H1 (cell line): ENCODE results near the gene CMSS1. TPM values are rescaled to one million over a fixed set of nuclear protein-coding genes. Genes with fewer than 3 reads are reported as not detected.

Experiments
- CTCF ChIA-PET: fragments of 300-600 bp; sonication (Branson Sonifier 250); formaldehyde crosslinking; loops from one replicate; lab custom pipeline; 2021; ENCODE audit not compliant: partially characterized antibody; lab: Charles Lee
- POLR2A ChIA-PET: fragments of 300-600 bp; sonication (Branson Sonifier 250); formaldehyde crosslinking; loops from one replicate; lab custom pipeline; 2021; ENCODE audit warnings: inconsistent platforms; ENCODE audit not compliant: partially characterized antibody; lab: Charles Lee
- DNase-seq, 2 experiments: peaks; one replicate each; pipeline versions ENCODE4 v3.0.0 to v3.0.0-alpha.2; 2010 to 2022; ENCODE audit warnings: low spot score in 2 of 2, low read depth in 1 of 2, mixed read lengths in 1 of 2
- FAIRE-seq: peaks from 2 replicates; lab custom pipeline; 2011; peaks lifted over from hg19 to GRCh38; lab: Jason Lieb, UNC
- H2AFZ ChIP-seq: 2 replicates; pipeline ENCODE4 v1.8.1; 2012; ENCODE audit warnings: low read length, inconsistent platforms
- H2AK5ac ChIP-seq: 2 replicates; pipeline ENCODE4 v1.6.1; 2013; ENCODE audit warnings: low read depth, low read length
- H2BK120ac ChIP-seq: replicated peaks from 2 replicates; pipeline ENCODE3; 2013; ENCODE audit warnings: low read depth, low read length, inconsistent platforms
- H2BK12ac ChIP-seq: 2 replicates; pipeline ENCODE4 v1.6.1; 2013; ENCODE audit warnings: low read depth, low read length
- H2BK15ac ChIP-seq: 2 replicates; pipeline ENCODE4 v1.6.1; 2013; ENCODE audit warnings: low read length
- H2BK20ac ChIP-seq: 2 replicates; pipeline ENCODE4 v1.6.1; 2013; ENCODE audit warnings: low read length
- H2BK5ac ChIP-seq: 2 replicates; pipeline ENCODE4 v1.6.1; 2013; ENCODE audit warnings: low read depth, low read length
- H3K14ac ChIP-seq: 2 replicates; pipeline ENCODE4 v1.6.1; 2013; ENCODE audit warnings: inconsistent platforms; ENCODE audit not compliant: insufficient read length
- H3K18ac ChIP-seq: 2 replicates; pipeline ENCODE4 v1.6.1; 2013; ENCODE audit warnings: low read length; ENCODE audit errors: extremely low read depth
- H3K23ac ChIP-seq: 2 replicates; pipeline ENCODE4 v1.6.1; 2013; ENCODE audit warnings: inconsistent platforms; ENCODE audit not compliant: insufficient read length
- H3K23me2 ChIP-seq: 2 replicates; pipeline ENCODE4 v1.6.1; 2013; ENCODE audit warnings: low read depth, low read length
- H3K27ac ChIP-seq: 2 replicates; pipeline ENCODE4 v1.6.1; 2011; ENCODE audit warnings: low read depth, low read length, inconsistent platforms
- H3K27me3 ChIP-seq, 4 experiments: replicated peaks in 1 of 4; 1 replicate in 1 of 4; 2 replicates in 3 of 4; pipeline versions ENCODE4 v1.6.1 to v1.8.1; 2011 to 2013; ENCODE audit warnings: low read length in 3 of 4, mild to moderate bottlenecking in 3 of 4, inconsistent platforms in 2 of 4, mixed read lengths in 2 of 4, moderate library complexity in 1 of 4; ENCODE audit not compliant: control insufficient read depth in 3 of 4, insufficient read depth in 3 of 4; ENCODE audit errors: extremely low read depth in 1 of 4
- H3K36me3 ChIP-seq, 4 experiments: 2 replicates each; pipeline versions ENCODE4 v1.6.1 to v1.8.1; 2011 to 2013; ENCODE audit warnings: mild to moderate bottlenecking in 4 of 4, low read length in 3 of 4, moderate library complexity in 2 of 4, control low read depth in 1 of 4, inconsistent platforms in 1 of 4; ENCODE audit not compliant: insufficient read depth in 4 of 4, control insufficient read depth in 2 of 4
- H3K4ac ChIP-seq: replicated peaks from 2 replicates; pipeline ENCODE3; 2013; ENCODE audit warnings: low read length, low read depth, mixed read lengths, inconsistent platforms; ENCODE audit not compliant: insufficient read length
- H3K4me1 ChIP-seq, 4 experiments: replicated peaks in 1 of 4; 1 replicate in 1 of 4; 2 replicates in 3 of 4; pipeline versions ENCODE4 v1.6.1 to v1.8.1; 2011 to 2013; ENCODE audit warnings: low read length in 3 of 4, inconsistent platforms in 2 of 4, mixed read lengths in 1 of 4; ENCODE audit not compliant: insufficient read depth in 4 of 4, control insufficient read depth in 3 of 4
- H3K4me2 ChIP-seq, 2 experiments: 2 replicates each; pipeline versions ENCODE4 v1.6.1 to v1.8.1; 2011 to 2013; ENCODE audit warnings: low read depth in 2 of 2, low read length in 2 of 2, control low read depth in 1 of 2, inconsistent platforms in 1 of 2, mild to moderate bottlenecking in 1 of 2; ENCODE audit not compliant: insufficient read depth in 1 of 2
- H3K4me3 ChIP-seq, 4 experiments: fragments of 200-600, 300-600 bp in 1 of 4; sonication (generic), shearing (Covaris generic), sonication (Bioruptor Twin) in 1 of 4; 2 replicates each; pipeline versions ENCODE4 v1.5.1 to v1.8.1; 2011 to 2016; ENCODE audit warnings: low read length in 4 of 4, low read depth in 3 of 4, control low read depth in 2 of 4, inconsistent platforms in 2 of 4, mild to moderate bottlenecking in 2 of 4, mixed read lengths in 1 of 4, moderate library complexity in 1 of 4; ENCODE audit not compliant: insufficient read depth in 2 of 4; ENCODE audit errors: extremely low read depth in 1 of 4
- H3K56ac ChIP-seq: replicated peaks from 2 replicates; pipeline ENCODE3; 2013; ENCODE audit warnings: low read depth, mild to moderate bottlenecking, mixed read lengths, low read length, inconsistent platforms; ENCODE audit not compliant: insufficient read length
- H3K79me1 ChIP-seq: 2 replicates; pipeline ENCODE4 v1.6.1; 2013; ENCODE audit warnings: low read depth, low read length, control low read depth
- H3K79me2 ChIP-seq, 2 experiments: 2 replicates each; pipeline versions ENCODE4 v1.6.1 to v1.8.1; 2012 to 2013; ENCODE audit warnings: low read length in 2 of 2, mild to moderate bottlenecking in 2 of 2, inconsistent platforms in 1 of 2; ENCODE audit not compliant: insufficient read depth in 2 of 2, control insufficient read depth in 1 of 2
- H3K9ac ChIP-seq, 4 experiments: replicated peaks in 1 of 4; 1 replicate in 1 of 4; 2 replicates in 3 of 4; pipeline versions ENCODE4 v1.6.1 to v1.8.1; 2011 to 2013; ENCODE audit warnings: low read depth in 3 of 4, low read length in 3 of 4, control low read depth in 2 of 4, mild to moderate bottlenecking in 2 of 4, moderate library complexity in 2 of 4, inconsistent platforms in 1 of 4; ENCODE audit errors: extremely low read depth in 1 of 4
- H3K9me3 ChIP-seq, 2 experiments: 2 replicates each; pipeline versions ENCODE4 v1.6.1 to v1.8.1; 2012 to 2013; ENCODE audit warnings: mild to moderate bottlenecking in 2 of 2, moderate library complexity in 2 of 2, control low read depth in 1 of 2, inconsistent platforms in 1 of 2, low read depth in 1 of 2, low read length in 1 of 2, mixed read lengths in 1 of 2; ENCODE audit not compliant: insufficient read depth in 2 of 2
- H4K20me1 ChIP-seq, 2 experiments: replicated peaks in 1 of 2; 2 replicates each; pipeline versions ENCODE3 to v1.8.1; 2011 to 2013; ENCODE audit warnings: inconsistent platforms in 2 of 2, low read length in 2 of 2, mild to moderate bottlenecking in 1 of 2; ENCODE audit not compliant: insufficient read depth in 2 of 2, control insufficient read depth in 1 of 2
- H4K5ac ChIP-seq: 2 replicates; pipeline ENCODE4 v1.6.1; 2013; ENCODE audit warnings: low read length, low read depth, mixed read lengths, inconsistent platforms; ENCODE audit not compliant: insufficient read length
- H4K8ac ChIP-seq: 2 replicates; pipeline ENCODE4 v1.8.0; 2013; ENCODE audit warnings: mild to moderate bottlenecking, moderate library complexity, low read length, inconsistent platforms; ENCODE audit not compliant: insufficient read depth; ENCODE audit errors: extremely low read depth
- H4K91ac ChIP-seq: replicated peaks from 2 replicates; pipeline ENCODE3; 2013; ENCODE audit warnings: low read length, mixed read lengths, inconsistent platforms; ENCODE audit not compliant: insufficient read length
- BCL11A ChIP-seq, 2 experiments: IDR thresholded peaks; one replicate each; pipeline ENCODE4 v1.6.1; 2011; ENCODE audit warnings: low read depth in 2 of 2, low read length in 2 of 2, mild to moderate bottlenecking in 2 of 2
- CREB1 ChIP-seq: IDR thresholded peaks from 2 replicates; pipeline ENCODE4 v1.6.1; 2012; ENCODE audit warnings: inconsistent platforms
- CTCF ChIP-seq, 3 experiments: IDR thresholded peaks; 1 replicate in 2 of 3; 2 replicates in 1 of 3; pipeline versions ENCODE4 v1.5.1 to v1.6.1; 2011; ENCODE audit warnings: low read length in 3 of 3, mild to moderate bottlenecking in 3 of 3, inconsistent platforms in 2 of 3, low read depth in 1 of 3, moderate library complexity in 1 of 3; ENCODE audit not compliant: insufficient read depth in 1 of 3; ENCODE audit errors: control extremely low read depth in 1 of 3
- JUND ChIP-seq: IDR thresholded peaks from 2 replicates; pipeline ENCODE4 v1.6.1; 2011; ENCODE audit warnings: mild to moderate bottlenecking, improper control_type of control experiment, low read length
- KDM1A ChIP-seq: fragments of 200-600, 300-600 bp; sonication (generic); IDR thresholded peaks from 2 replicates; pipeline ENCODE4 v1.7.1; 2016; ENCODE audit warnings: mild to moderate bottlenecking, low read length, borderline replicate concordance
- KDM4A ChIP-seq: IDR thresholded peaks from one replicate; pipeline ENCODE4 v1.7.1; 2012; ENCODE audit warnings: low read depth, mild to moderate bottlenecking, moderate library complexity, low read length, inconsistent platforms; ENCODE audit not compliant: severe bottlenecking
- SAP30 ChIP-seq: fragments of 300-600 bp; sonication (generic); IDR thresholded peaks from 2 replicates; pipeline ENCODE4 v1.7.1; 2012; ENCODE audit warnings: low read length, moderate library complexity, mild to moderate bottlenecking, inconsistent platforms; ENCODE audit not compliant: insufficient read depth, insufficient replicate concordance
- SP4 ChIP-seq: IDR thresholded peaks from 2 replicates; pipeline ENCODE4 v1.6.1; 2012; ENCODE audit warnings: low read length, inconsistent platforms
- SRF ChIP-seq: IDR thresholded peaks from 2 replicates; pipeline ENCODE4 v1.6.1; 2011; ENCODE audit warnings: mild to moderate bottlenecking, low read depth, low read length, moderate library complexity
- WGBS, 2 experiments: shearing (Covaris generic) in 1 of 2; methylation state at CpG; one replicate each; pipeline versions ENCODE4 v1.1.6 to v1.1.7; 2013 to 2015; ENCODE audit warnings: low lambda C conversion rate in 2 of 2, mixed read lengths in 2 of 2, inconsistent platforms in 1 of 2, low coverage in 1 of 2, missing lambda C conversion rate in 1 of 2; ENCODE audit not compliant: insufficient replicate concordance in 2 of 2, insufficient coverage in 1 of 2, insufficient read length in 1 of 2; ENCODE audit errors: extremely low coverage in 1 of 2, missing lambda C conversion rate in 1 of 2; 5-methylcytosine and 5-hydroxymethylcytosine counted together
- polyA plus RNA-seq, 7 experiments: library from polyadenylated mRNA; depleted of rRNA in 3 of 7; stranded (reverse) in 5 of 7; unstranded in 2 of 7; fragments of >200 nt in 5 of 7; fragments of 200-250 nt in 2 of 7; gene quantifications; 1 replicate in 5 of 7; 2 replicates in 1 of 7; 4 replicates in 1 of 7; pipeline versions ENCODE4 v1.2.1 to v1.2.3, GENCODE V29; 2011 to 2013; ENCODE audit warnings: missing spikeins in 2 of 7, mixed read lengths in 2 of 7
- total RNA-seq: library from RNA; stranded (reverse); fragmentation: NEBNext Ultra II Directional; extraction: Animal tissue kit (Norgen Biotek cat#: 25700); gene quantifications from 2 replicates; pipeline ENCODE4 v1.2.1, GENCODE V29; 2021

Gene CMSS1
- total and polyA plus RNA-seq, 2 of the 8 experiments (the other 6 are each of a cell fraction or from before 2014, with no cell fraction given) = 15.2 to 75.1 TPM

GRCh38 chr3:99884484-99884883, 66.8 kb downstream of the CMSS1 start:
- Histone ChIP-seq H3K4ac (no peak overlapping the region), H3K79me1 (no peaks in the 10 kb centered on the region; the same call in 1 of the 2 replicates), H3K4me2 (no peak overlapping the region), H3K9me3 (no peaks in the 10 kb centered on the region), H3K9ac (no peak overlapping the region), H3K18ac (no peak overlapping the region), H3K4me1 (no peaks in the 10 kb centered on the region), H2BK20ac (no peak overlapping the region), H2BK15ac (no peak overlapping the region), H2BK120ac (no peak overlapping the region), H2AFZ (no peak overlapping the region), H3K56ac (no peak overlapping the region), H4K5ac (no peak overlapping the region), H4K91ac (no peak overlapping the region), H2BK5ac (no peak overlapping the region), H3K23ac (no peak overlapping the region), H3K36me3 (no peaks in the 10 kb centered on the region), H3K4me3 (no peak overlapping the region), H4K8ac (no peak overlapping the region), H4K20me1 (peaks cover under 1 to 4% of the 10 kb centered on the region in 2 experiments), H3K27ac (no peak overlapping the region), H3K23me2 (no peaks in the 10 kb centered on the region), H3K27me3 (peaks cover 0 to 6% (median 2%) of the 10 kb centered on the region in 4 experiments; a peak in 3 of 7 replicates), H3K14ac (no peak overlapping the region), H2AK5ac (no peak overlapping the region), H3K79me2 (no peaks in the 10 kb centered on the region), H2BK12ac (no peak overlapping the region)
- CTCF ChIA-PET = no interaction called here
- TF ChIP-seq BCL11A (IDR thresholded peaks at IDR 0.05; ENCODE audit: low read depth in 2 of 2, low read length in 2 of 2) = no peak
- no peak for TF ChIP-seq CREB1
- no peak for TF ChIP-seq JUND
- no peak for TF ChIP-seq SRF
- no peak for TF ChIP-seq KDM1A
- no peak for TF ChIP-seq SAP30
- no peak for TF ChIP-seq SP4
- no peak for TF ChIP-seq KDM4A
- no peak for TF ChIP-seq CTCF (IDR thresholded peaks at IDR 0.05; ENCODE audit: control extremely low read depth in 1 of 3, insufficient read depth in 1 of 3, low read depth in 1 of 3, low read length in 3 of 3)
- 80% methylated on average over 2 of the region's 2 CpGs; no CpG with 5 or more reads in 1 of the 2 experiments for WGBS, 2 experiments
- DNase-seq (no peak), FAIRE-seq (no peak)
- POLR2A ChIA-PET = no interaction called here
